GM19467 (cell line): ENCODE measurements around the gene CACHD1.

Source experiments
- ATAC-seq: cut with Tn5 transposase; IDR thresholded peaks from one replicate; pipeline ENCODE4 v1.9.1; 2021; ENCODE audit warnings: mild to moderate bottlenecking, moderate library complexity; ENCODE audit not compliant: unreplicated experiment

Gene CACHD1

GRCh38 chr1:64650411-64650810 is 180.5 kb downstream of the CACHD1 start:
- ATAC-seq: no peak

DNA sequence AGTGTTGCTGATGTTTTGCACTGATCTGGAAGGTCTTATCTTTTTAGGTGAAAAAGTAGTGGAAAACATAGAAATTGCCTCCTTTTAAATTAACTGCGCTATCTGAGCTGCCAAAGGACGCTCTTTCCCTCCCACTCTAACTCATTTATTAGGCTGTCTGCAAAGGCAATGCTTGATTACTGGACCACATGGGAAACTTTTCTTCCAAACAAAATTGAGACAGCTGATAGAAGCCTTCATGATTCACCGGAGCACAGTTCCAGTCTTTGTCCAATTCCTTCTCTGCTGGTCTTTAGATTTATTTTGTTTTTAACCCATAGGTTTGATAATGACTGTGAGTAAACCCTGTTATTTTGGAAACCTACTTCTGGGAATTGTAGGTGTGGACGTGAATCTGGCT is 181.9 kb downstream of the CACHD1 start:
- ATAC-seq: no peak

- no peak for ATAC-seq
Observed at GRCh38 chr1:64653466-64653865, 183.5 kb downstream of the CACHD1 start.

DNA sequence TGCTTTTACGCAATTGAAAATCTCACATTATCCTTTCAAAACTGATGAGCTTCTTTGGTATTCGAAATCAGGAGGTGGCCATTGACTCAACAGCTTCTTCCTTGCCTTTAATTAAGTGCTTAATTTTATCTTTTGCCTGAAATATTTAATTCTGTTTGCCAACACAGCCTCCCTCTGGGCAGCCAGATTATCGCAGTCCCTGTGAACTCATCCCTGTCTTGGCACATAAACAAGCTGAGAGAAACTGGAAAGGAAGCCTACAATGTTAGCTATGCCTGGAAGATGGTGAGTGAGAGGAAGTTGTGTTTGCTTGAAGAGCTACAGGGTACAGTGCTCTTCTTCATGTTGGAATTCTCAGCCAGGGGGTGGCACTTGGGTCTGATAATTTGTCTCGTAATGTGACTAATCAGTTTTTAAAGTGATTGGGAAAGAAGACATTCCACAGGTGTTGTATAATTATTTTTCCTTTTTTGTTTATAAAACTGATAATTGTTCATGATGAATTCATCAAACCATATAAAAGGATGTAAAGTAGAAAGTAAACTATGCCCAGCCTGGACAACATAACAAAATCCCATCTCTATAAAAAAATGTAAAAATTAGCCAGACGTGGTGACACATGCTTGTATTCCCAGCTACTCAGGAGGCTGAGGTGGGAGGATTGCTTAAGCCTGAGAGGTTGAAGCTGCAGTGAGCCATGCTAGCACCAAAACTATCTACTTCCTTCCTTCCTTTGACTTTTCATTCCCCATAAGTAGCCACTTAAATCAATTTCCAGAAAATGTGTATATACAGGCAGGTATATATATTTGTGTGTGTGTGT is 184.8 kb downstream of the CACHD1 start:
- ATAC-seq: no peak

- no peak for ATAC-seq
Observed at GRCh38 chr1:64655861-64656260, 185.9 kb downstream of the CACHD1 start.

DNA sequence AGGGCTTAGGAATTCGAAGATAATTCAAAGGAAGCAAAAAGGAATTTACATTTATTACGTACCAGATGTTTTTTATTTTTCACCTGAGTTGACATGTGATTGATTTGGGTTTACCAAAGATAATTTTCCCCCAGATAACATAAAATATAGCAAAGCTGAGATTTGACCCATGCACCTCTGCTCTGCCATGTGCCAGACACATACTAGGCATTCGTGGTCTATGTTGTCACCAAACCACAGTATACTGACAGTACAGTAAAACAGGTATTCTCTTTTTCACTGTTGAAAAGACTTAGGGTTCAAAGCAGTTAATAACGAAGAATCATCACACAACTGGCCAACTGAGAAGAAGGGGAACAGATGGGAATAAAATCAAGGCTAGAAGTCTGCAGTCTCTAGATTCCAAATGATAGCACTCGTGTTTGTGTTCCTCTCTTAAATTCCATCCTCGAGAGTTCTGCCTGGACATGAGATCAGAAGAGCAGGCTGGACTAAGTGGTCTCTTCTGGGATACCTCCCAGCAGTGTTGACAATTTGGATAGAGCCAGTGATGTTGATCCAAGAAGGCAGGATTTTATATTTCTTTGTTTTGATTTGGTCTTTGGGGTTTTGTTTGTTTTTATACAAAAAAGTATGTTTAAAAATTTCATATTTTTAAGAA is 189.7 kb downstream of the CACHD1 start:
- no peak for ATAC-seq

DNA sequence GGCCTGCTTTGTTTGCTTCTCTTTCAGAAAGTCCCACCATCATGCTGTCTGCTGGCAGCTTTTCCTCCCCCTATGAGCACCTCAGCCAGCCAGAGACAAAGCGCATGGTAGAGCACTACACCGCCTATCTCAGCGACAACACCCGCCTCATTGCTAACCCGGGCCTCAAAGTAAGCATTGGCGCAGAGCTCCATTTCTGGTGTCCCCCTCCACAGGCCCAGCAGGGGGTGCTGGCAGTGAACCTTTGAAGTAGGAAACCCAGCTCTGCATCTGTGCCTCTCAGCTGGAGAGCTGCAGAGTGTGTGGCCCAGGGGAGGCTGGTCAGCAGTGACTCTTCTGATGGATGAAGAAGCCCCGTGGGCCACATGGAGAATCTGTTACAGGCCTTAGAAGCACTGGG is 193.7 kb downstream of the CACHD1 start:
- ATAC-seq: no peak

DNA sequence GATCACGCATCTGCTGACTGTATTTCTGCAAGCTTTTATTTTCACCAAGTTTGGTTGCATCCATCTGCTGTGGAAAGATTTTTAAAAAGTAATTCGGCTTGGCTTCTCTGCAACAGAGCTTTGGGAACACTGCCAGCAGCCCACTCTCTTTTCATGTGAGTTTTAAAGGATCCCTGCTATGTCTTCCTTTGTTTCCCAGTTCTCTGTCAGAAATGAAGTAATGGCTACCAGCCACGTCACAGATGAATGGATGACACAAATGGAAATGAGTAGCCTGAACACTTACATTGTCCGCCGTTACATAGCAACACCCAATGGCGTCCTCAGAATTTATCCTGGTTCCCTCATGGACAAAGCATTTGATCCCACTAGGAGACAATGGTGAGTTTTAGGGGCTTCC is 194.4 kb downstream of the CACHD1 start:
- no peak for ATAC-seq

DNA sequence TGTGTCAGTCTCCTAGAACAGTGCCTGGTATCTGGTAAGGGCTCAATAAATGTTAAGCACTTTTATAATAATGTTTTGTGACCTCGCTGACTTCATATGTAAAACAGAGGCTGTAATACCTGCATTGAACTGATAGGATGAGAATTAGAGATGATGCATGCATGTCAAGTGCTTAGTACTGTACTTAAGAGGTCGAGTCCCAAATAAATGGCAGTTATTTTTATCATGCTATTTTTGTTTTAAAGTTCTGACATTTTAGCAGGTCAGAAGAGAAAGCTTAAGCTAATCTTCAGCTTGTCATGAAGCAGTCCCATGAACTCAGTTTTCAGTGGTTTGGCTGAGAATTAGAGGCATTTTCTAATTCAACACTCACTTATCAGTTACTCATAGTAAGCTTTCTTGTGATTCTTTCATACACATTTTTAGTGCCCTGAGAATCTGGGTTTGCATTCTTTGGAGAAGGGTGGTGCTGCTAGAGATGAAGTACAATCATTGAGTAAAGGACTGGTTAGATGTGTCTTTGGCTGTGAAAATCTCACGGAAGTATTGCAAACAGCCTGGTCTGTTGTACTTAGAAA is 199.3 kb downstream of the CACHD1 start:
- ATAC-seq: no peak

- ATAC-seq: no peak
Observed at GRCh38 chr1:64675718-64676345, 205.9 kb downstream of the CACHD1 start.

GRCh38 chr1:64676386-64676785 is 206.5 kb downstream of the CACHD1 start:
- no peak for ATAC-seq

DNA sequence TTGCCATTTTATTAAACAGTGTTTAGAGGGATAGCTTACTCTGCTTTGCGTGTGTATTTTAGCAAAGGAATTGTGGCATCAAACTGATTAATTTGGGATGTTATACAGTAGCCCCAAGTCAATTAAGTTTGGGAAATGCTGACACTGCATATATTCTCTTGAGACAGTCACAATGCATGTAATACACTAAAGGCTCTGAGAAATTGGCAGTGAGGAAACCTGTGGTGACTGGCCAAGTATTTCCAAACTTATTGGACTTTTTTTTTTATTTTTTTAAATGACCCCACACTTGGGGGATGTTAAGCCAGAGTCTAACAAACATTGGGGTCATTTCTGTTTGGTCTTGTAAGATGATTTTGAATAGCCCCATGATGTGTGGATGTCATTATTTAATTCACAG is 207.6 kb downstream of the CACHD1 start:
- ATAC-seq: no peak

GRCh38 chr1:64678366-64678765 is 208.4 kb downstream of the CACHD1 start:
- ATAC-seq: no peak

- ATAC-seq: no peak
Observed at GRCh38 chr1:64679177-64679576, 209.2 kb downstream of the CACHD1 start.

DNA sequence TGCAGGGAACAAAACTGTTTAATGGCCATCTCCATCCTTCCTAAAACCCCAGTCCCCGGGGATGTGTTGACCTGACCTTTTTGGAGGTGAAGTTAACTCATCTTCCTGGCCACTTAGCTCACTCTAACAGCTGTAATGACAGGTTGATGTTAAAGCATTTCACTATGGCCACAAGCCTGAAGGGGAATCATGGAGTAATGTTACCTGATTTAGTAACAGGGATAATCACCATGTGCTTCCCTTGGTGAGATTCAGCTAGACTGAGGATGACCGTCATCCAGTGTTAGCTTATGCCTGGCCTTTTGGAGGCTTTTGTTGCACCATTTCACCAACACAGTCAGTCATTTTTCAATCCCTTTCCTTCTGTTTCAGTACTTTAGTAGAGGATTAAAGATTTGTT is 210.7 kb downstream of the CACHD1 start:
- no peak for ATAC-seq

GRCh38 chr1:64681043-64681442 is 211.1 kb downstream of the CACHD1 start:
- no peak for ATAC-seq

- no peak for ATAC-seq
Observed at GRCh38 chr1:64683419-64683818, 213.5 kb downstream of the CACHD1 start.

DNA sequence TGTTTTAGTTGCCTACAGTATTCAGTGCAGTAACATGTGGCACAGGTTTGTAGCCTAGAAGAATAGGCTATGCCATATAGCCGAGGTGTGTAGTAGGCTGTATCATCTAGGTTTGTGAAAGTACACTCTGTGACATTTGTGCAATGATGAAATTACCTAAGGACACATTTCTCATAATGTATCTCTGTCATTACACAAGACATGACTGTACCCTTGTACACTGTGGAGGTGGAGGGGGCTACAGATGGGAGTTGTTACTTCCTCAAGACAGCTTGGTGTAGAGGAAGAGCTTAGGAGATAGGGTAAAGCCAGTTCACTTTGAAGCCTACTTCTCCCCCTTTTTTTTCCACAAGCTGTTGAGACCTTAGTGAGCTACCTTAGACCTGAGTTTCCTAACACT is 215.3 kb downstream of the CACHD1 start:
- no peak for ATAC-seq

- no peak for ATAC-seq
Observed at GRCh38 chr1:64685765-64686341, 215.9 kb downstream of the CACHD1 start.

- ATAC-seq: no peak
Observed at GRCh38 chr1:64686828-64687724, 217.1 kb downstream of the CACHD1 start.
